ENCODE results near the gene GLG1. TPM values are rescaled to one million over a fixed set of nuclear protein-coding genes. Genes with fewer than 3 reads are reported as not detected.

GLG1 gene
- total RNA-seq, 1 experiment from 2014 or later, result 99.1 TPM

DNA sequence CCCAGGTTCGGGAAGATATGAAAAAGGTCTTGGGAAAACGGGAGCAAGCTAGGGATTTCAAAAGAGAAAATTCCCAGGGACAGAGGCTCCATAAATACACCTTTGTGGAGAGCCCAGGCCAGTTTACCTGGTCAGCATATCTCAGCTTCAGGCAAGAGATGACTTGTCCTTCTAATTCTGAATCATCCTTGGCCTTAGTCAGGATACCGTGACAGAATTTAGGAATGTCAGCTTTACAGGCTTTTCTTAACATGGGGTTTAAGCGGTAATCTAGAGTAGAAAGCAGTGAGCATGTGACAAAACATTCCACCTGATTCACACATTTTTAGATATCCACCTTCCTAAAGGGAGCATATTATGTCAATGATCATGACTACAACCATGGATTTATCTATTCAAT, 144.6 kb downstream of the GLG1 start:
- POLR2A ChIA-PET, result interaction anchor here (0.7 to 3.4 kb wide), 13 partner anchors 11 to 204 kb away, joined by 3 to 46 read pairs (median 5); partner anchors contain the start of genes GLG1, PSMD7 and RFWD3
- peak; percentile 75 for DNase-seq (ENCODE audit: unreplicated experiment)
- peaks cover 16% of the 10 kb centered on the region for H3K4me1 Mint-ChIP-seq (ENCODE audit: insufficient read depth, unreplicated experiment)
- no peaks in the 10 kb centered on the region for H3K27me3 Mint-ChIP-seq (ENCODE audit: insufficient read depth, unreplicated experiment)
- peaks cover 73% of the 10 kb centered on the region for H3K36me3 Mint-ChIP-seq (ENCODE audit: insufficient read depth, unreplicated experiment)
- no peaks in the 10 kb centered on the region for H3K9me3 Mint-ChIP-seq (ENCODE audit: unreplicated experiment)
- H3K4me3 Mint-ChIP-seq (ENCODE audit: unreplicated experiment), result peak overlapping the region; percentile 5
- intact Hi-C loops (cut with micrococcal nuclease), result no loop called here
- TF ChIP-seq, protein P1, sequence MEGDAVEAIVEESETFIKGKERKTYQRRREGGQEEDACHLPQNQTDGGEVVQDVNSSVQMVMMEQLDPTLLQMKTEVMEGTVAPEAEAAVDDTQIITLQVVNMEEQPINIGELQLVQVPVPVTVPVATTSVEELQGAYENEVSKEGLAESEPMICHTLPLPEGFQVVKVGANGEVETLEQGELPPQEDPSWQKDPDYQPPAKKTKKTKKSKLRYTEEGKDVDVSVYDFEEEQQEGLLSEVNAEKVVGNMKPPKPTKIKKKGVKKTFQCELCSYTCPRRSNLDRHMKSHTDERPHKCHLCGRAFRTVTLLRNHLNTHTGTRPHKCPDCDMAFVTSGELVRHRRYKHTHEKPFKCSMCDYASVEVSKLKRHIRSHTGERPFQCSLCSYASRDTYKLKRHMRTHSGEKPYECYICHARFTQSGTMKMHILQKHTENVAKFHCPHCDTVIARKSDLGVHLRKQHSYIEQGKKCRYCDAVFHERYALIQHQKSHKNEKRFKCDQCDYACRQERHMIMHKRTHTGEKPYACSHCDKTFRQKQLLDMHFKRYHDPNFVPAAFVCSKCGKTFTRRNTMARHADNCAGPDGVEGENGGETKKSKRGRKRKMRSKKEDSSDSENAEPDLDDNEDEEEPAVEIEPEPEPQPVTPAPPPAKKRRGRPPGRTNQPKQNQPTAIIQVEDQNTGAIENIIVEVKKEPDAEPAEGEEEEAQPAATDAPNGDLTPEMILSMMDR (IDR thresholded peaks at IDR 0.05; ENCODE audit: unreplicated experiment), result no peak
- BruUV-seq (replicated peaks), result no TSS peak
- H3K27ac Mint-ChIP-seq (ENCODE audit: low read depth, unreplicated experiment), result peak overlapping the region; percentile 82
- CTCF ChIA-PET, result interaction anchor here (0.8 to 3.5 kb wide), 4 partner anchors 13 to 160 kb away, joined by 4 to 20 read pairs (median 6); no protein-coding TSS in a partner anchor

DNA sequence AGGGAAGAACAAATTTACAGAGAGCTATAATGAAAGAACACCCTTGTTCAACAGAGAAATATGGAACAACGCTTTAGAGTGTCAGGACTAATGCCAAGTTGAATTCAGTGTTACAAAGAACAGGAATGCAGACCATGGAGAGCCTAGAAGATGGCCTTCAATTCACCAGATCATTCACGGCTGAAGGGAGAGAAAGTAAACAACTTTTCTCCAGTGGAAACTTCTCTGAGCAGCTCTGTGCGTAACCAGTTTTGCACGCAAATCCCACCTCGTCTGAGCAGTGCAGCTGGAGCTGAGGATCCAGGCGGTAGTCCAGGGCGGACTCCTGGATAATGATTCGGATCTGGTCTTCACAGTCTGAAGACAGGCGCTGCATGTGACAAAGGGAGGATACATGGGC, 145.1 kb downstream of the GLG1 start:
- Mint-ChIP-seq H3K27ac (ENCODE audit: low read depth, unreplicated experiment) (peak overlapping the region; percentile 82), H3K36me3 (ENCODE audit: insufficient read depth, unreplicated experiment) (peaks cover 70% of the 10 kb centered on the region), H3K27me3 (ENCODE audit: insufficient read depth, unreplicated experiment) (no peaks in the 10 kb centered on the region), H3K4me1 (ENCODE audit: insufficient read depth, unreplicated experiment) (peaks cover 16% of the 10 kb centered on the region), H3K9me3 (ENCODE audit: unreplicated experiment) (no peaks in the 10 kb centered on the region), H3K4me3 (ENCODE audit: unreplicated experiment) (peak overlapping the region; percentile 5)
- TF ChIP-seq, protein P1 (IDR thresholded peaks at IDR 0.05; ENCODE audit: unreplicated experiment), result no peak
- BruUV-seq (replicated peaks), result no TSS peak
- ChIA-PET POLR2A (interaction anchor here (0.7 to 3.4 kb wide), 12 partner anchors 12 to 205 kb away, joined by 3 to 46 read pairs (median 5); partner anchors contain the start of genes GLG1, PSMD7 and RFWD3), CTCF (interaction anchor here (0.8 to 3.5 kb wide), 3 partner anchors 12 to 161 kb away, joined by 4 to 20 read pairs (median 6); no protein-coding TSS in a partner anchor)
- DNase-seq (ENCODE audit: unreplicated experiment), result no peak
- intact Hi-C loops (cut with micrococcal nuclease), result no loop called here

DNA sequence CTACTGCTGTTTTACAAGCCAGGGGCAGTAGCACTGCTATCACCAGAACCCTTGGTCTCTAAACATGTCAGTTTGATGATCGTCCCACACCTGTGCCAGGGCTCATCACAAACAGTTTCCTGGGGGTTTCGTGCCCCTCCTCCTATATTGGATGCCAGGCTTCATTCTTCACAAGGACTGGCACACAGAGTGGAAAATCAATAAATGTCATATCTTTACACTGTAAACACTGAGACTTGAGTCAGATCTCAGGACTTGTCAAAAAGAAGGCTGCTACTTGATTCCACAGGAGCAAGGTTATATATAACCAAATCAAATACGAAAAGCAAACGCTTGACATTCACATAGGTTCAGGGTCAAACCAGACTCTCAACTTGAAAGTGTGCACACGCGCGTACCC, 146.4 kb downstream of the GLG1 start:
- TF ChIP-seq, protein P1 (IDR thresholded peaks at IDR 0.05; ENCODE audit: unreplicated experiment), result no peak
- H3K27me3 Mint-ChIP-seq (ENCODE audit: insufficient read depth, unreplicated experiment), result no peaks in the 10 kb centered on the region
- H3K4me1 Mint-ChIP-seq (ENCODE audit: insufficient read depth, unreplicated experiment), result peaks cover 23% of the 10 kb centered on the region
- no peak overlapping the region for H3K27ac Mint-ChIP-seq (ENCODE audit: low read depth, unreplicated experiment)
- no peak for DNase-seq (ENCODE audit: unreplicated experiment)
- H3K9me3 Mint-ChIP-seq (ENCODE audit: unreplicated experiment), result no peaks in the 10 kb centered on the region
- intact Hi-C loops (cut with micrococcal nuclease), result no loop called here
- peaks cover 73% of the 10 kb centered on the region for H3K36me3 Mint-ChIP-seq (ENCODE audit: insufficient read depth, unreplicated experiment)
- BruUV-seq (replicated peaks), result no TSS peak
- H3K4me3 Mint-ChIP-seq (ENCODE audit: unreplicated experiment), result no peak overlapping the region
- ChIA-PET CTCF (interaction anchor here (0.6 to 3.5 kb wide), 3 partner anchors 10 to 1321 kb away, joined by 5 to 20 read pairs (median 5); no protein-coding TSS in a partner anchor), POLR2A (interaction anchor here (2.5 to 3.4 kb wide), 2 partner anchors 11 to 19 kb away, joined by 17 to 46 read pairs; no protein-coding TSS in a partner anchor)

DNA sequence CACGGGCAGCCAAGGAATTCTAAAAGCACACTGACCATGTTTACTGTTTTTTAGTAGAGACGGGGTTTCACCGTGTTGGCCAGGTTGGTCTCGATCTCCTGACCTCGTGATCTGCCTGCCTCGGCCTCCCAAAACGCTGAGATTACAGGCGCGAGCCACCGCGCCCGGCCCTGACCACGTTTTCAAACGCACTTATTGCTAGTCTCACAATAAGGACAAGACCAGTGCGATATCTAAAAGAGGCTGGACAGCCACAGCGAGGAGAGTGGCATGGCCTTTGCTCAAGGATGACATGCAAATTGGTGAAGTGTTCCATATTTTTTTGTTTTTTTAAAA, 150.7 kb downstream of the GLG1 start:
- intact Hi-C loops (cut with micrococcal nuclease), result no loop called here
- H3K27me3 Mint-ChIP-seq (ENCODE audit: insufficient read depth, unreplicated experiment), result no peaks in the 10 kb centered on the region
- H3K27ac Mint-ChIP-seq (ENCODE audit: low read depth, unreplicated experiment), result peak overlapping the region; percentile 94
- H3K4me1 Mint-ChIP-seq (ENCODE audit: insufficient read depth, unreplicated experiment), result peaks cover 20% of the 10 kb centered on the region
- ChIA-PET POLR2A (interaction anchor here (1.8 to 2.1 kb wide), 2 partner anchors 11 to 24 kb away, joined by 5 to 7 read pairs; no protein-coding TSS in a partner anchor), CTCF (no interaction called here)
- peaks cover 71% of the 10 kb centered on the region for H3K36me3 Mint-ChIP-seq (ENCODE audit: insufficient read depth, unreplicated experiment)
- TF ChIP-seq, protein P1 (IDR thresholded peaks at IDR 0.05; ENCODE audit: unreplicated experiment), result no peak
- no peak overlapping the region for H3K4me3 Mint-ChIP-seq (ENCODE audit: unreplicated experiment)
- no peak for DNase-seq (ENCODE audit: unreplicated experiment)
- H3K9me3 Mint-ChIP-seq (ENCODE audit: unreplicated experiment), result no peaks in the 10 kb centered on the region
- no TSS peak for BruUV-seq (replicated peaks)

Measured in MCF 10A (cell line).